NCI-H2107 treated with DMSO at 0.1 percent for 48 hours (cell line): Measurements from ENCODE around the gene ATP1A1.

Source experiments
- DNase-seq: peaks from one replicate; lab custom pipeline; 2025; ENCODE audit not compliant: unreplicated experiment; lab: John Stamatoyannopoulos, UW

ATP1A1 gene

DNA sequence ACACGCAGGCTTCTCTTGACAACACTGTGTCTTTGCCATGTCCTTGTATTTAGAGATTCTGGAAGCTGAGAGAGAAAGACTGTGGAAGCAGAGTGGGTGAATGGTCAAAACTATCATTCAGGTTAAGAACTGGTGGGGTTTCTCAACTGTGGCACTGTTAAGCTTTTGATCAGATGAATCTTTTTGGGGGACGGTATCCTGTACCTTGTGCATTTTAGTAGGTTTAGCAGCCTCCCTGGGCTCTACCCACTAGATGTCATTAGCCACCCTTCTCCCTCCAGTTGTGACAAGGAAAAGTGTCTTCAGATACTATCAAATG, 39.4 kb downstream of the ATP1A1 start:
- no peak for DNase-seq

DNA sequence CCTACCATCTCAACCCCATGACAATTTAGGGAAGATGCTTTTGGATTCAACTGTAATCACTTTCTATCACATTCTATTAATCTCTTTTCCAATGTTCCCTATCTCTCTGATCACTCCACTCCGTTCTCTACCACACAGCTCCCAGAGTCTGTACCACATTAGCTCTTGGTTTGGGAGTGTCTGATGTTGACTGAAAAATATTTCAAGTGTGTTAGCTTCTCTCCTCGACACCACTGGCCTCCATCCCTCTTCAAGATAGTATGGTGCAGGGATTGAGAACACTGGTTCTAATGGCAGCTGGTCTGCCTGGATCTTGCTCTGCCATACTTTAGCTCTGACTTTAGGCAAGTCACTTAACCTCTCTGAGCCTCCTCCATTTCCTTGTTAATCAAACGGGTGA, 39.9 kb downstream of the ATP1A1 start:
- no peak for DNase-seq

GRCh38 chr1:116413414-116413813, 40.4 kb downstream of the ATP1A1 start:
- DNase-seq: no peak

- DNase-seq: no peak
Measured at GRCh38 chr1:116414364-116414763, 41.3 kb downstream of the ATP1A1 start.

DNA sequence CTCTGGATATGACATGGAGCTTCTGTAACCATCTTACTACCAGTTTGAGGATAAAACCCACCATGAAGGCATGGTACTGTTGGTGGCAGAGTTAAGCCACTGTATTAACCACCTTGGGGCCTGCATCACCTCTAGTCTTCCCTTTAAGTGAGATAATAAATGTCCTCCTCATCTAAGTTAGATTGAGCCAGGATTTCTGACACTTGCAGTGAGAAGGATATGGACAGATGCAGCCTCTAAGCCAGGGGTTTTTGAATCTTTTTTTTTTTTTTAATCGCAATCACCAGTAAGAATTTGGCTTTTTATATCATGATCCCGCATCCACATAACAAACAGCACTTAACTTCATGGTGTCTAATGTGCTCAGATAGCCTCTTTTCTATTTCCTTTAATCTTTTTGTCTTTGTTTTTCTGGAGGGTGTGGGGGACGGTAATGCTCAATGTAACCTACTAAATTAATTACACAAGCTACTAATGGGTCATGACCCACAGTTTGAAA, 42.2 kb downstream of the ATP1A1 start:
- DNase-seq: no peak

DNA sequence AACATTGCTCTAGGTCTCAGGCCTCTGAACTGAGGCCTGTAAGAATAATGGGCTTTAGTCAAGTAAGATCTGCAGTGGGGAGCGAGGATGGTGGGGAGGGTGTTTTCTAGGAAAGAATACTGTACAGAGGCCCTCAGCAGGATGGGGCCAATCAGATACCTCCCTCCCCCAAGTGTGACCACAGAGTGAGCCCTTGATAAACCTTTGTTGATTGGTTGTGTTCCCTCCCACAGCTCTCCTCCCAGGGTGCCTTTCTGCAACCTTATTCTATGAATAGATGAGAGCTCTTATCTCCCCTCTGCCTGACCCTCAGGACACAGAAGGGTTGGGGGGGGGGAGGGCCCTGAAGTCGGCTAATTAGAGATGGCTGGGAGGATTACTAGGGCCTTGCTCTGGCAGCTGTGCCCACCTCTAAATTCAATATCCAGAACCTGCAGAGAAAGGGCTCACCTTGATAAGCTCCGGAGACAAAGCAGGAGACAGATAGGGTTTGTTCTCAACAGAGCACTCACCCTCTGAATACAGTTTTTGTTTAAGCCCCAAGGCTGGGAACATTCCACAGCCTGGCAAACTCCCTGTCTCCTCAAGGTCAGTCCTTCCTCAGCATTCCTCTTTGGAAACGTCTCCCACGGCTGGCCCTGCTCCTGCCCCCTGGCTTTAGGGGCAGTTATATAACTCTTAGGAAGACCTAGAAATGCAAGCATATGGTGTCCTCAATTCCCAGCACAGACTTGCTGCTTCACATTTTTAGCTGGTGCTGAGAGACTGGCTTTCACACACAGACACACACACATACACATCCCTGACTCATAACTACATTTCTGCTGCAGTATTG, 42.9 kb downstream of the ATP1A1 start:
- DNase-seq: peak; percentile 86

DNA sequence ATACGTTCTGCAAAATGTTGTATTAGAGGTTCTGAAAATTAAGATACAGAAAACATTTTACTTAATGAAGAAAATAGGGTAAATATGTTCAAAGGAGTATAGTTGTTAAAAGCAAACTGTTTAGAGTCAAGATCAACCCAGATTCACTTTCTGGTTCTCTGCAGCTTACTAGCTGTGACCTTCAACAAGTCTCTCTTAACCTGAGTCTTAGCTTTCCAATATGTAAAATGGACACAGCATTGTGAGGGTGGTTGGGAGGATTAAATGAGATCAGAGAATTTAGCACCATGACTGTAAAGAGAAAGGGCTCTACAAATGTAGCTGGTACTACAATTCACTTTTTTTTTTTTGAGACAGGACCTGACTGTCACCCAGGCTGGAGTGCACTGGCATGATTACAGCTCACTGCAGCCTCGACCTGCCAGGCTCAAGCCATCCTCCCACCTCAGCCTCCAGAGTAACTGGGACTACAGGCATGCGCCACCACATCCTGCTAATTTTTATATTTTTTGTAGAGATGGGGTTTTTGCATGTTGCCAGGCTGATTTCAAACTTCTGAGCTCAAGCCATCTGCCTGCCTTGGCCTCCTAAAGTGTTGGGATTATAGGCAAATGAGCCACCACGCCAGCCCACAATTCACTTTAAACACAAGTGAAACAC, 43.9 kb downstream of the ATP1A1 start:
- DNase-seq: no peak

DNA sequence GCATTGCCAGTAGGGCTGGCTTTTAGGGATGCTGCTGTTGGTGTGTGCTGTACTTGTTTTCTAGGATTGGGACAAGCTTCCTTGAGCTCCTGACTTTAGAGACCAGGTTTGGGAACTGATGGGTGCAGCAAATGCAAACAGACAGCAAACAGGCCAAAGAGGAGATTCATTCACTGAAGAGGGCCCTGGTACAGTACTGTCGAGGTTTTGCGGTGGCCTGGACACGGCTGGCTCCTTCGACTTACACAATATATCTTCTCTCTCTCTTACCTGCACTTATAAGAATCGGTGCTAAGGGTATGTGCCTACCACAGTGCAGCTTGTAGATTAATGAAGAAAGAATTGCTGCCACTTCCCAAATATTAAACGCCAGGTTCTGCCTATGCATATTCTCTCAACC, 44.6 kb downstream of the ATP1A1 start:
- DNase-seq: no peak

DNA sequence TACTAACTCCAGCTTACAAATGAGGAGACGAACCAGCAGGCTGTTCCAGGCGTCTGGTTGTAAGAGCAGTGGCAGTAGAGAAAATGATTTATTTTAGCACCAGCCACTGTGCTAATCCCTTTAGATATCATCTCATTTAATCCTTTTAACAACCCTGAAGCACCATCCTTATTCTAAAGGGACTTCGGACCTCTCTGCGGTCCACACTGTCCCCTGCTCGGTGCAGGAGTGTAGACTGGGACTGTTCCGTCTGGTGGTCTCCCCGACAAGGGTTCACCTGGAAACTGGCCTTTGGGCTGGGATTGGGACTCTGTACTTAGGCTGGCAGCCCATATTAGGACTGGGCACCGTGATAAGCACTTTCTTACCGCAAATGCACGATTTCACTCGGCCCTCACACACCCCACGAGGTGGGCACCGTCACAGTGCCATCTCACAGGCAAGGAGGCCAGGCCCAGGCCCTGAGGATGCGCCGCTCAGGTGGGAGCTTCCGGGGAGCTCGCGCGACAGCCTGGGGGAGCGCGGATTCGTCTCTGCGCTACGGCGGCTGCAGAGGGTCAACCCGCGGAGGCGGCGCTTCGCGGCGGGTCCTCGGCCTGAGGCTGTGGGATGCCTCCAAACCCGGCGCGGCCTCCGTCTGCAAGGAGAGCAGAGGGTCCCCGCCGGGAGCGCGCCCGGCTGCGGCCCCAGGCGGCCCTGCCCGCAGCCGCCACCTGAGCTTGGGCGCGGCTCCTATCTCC, 45.2 kb downstream of the ATP1A1 start:
- DNase-seq: peak; percentile 62

- no peak for DNase-seq
Measured at GRCh38 chr1:116420417-116421200, 47.6 kb downstream of the ATP1A1 start.

GRCh38 chr1:116424438-116424837, 51.4 kb downstream of the ATP1A1 start:
- no peak for DNase-seq

GRCh38 chr1:116424863-116425262, 51.8 kb downstream of the ATP1A1 start:
- DNase-seq: no peak

- DNase-seq: no peak
Measured at GRCh38 chr1:116425987-116426386, 52.9 kb downstream of the ATP1A1 start.

DNA sequence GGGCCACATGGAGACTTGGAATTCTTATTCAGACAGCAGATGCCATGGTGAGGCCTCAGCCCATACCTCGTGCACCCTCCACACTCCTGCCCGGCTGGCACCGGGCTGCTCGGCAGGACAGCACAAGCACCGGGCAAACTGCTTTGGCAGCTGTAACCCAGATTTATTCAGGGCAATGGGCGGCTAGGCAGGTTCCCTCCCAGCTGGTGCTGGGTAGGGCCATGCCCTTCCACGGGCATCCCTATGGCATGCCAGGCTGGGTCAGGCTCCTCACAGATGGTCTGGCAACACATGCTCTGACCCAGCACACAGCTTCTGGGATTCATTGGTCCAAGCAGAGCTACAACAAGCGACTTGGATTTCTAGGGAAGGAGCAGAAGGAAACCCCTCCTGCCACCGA, 53.4 kb downstream of the ATP1A1 start:
- no peak for DNase-seq

- no peak for DNase-seq
Measured at GRCh38 chr1:116428576-116428975, 55.5 kb downstream of the ATP1A1 start.

DNA sequence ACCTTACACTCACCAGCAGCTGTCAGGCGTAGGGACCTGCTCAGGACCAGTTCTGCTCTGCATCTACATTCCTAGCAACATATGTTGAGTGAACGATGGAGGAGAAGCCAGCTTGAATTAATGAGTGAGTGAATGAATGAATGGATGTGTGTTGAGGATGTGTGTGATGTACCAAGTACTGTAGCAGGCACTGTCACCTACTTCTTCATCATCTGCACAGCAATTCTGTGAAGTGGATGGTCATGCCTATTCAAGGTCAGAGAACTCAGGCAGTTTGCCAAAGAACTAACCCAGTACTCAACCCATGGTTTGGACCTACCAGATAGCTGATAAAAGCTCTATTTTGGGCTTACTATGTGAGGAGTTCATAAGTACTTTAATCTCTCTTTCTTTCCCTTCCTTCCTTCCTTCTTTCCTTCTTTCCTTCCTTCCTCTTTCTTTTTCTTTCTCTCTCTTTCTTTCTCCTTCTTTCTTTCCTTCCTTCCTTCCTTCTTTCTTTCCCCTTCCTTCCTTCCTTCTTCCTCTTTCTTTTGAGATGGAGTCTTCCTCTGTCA, 56.9 kb downstream of the ATP1A1 start:
- no peak for DNase-seq

DNA sequence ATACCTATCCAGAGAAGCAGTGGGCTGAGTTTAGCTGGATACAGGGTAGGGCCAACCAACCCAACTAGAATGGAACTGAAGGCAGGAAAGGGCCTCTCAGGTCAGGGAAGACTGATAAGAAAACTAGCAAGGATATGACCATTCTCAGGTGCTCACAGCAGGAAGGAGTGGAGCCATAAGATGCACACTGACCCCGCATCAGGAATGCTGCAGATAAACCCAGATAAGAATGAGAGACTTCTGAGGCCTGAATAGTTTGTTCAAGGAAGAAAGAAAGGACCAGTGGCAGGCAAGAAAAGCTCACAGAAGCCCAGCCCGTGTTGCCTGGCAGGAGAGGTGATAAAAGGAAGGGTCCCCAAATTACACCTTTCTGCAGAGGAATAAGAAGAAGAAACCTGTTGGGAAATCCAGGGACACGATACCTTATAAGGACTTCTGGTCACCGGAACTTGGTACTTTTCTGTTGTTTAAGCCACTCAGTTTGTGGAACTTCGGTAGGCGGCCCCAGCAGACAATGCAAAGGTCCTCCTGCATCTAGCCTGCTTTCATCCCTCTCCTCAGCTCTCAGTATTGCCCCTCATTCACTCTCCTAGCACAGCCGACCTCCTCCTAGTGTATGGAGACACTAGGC, 58.9 kb downstream of the ATP1A1 start:
- no peak for DNase-seq

DNA sequence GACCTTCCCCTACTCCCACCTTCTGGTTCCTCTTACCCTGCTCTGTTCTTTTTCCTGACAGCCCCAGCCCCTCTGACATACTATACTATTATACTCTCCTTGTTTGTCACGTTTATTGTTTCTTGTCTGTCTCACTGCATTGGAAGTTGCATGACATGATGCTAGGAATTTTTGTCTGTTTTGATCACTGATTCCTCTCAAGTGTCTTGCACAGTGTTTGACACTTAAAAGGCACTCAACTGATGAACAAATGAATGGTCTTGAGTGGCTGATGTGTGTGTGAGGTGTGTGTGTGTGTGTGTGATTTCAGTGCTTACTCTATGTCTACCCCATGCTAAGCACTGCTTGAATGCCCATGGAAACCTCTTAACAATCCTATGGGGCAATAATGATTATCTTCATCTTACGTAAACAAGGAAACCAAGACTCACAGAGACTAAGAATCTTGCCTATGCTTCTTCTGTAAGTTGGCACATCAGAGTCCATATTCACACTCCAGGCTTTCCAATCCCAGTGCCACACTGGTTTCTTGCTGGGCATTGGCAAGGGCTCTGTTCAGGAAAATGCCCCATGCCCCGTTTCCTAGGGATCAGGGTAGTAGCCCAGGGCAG, 59.7 kb downstream of the ATP1A1 start:
- DNase-seq: no peak

- peak; percentile 92 for DNase-seq
Measured at GRCh38 chr1:116433275-116434257, 60.5 kb downstream of the ATP1A1 start.
